Endothelial cell of umbilical vein (primary cell): ENCODE results near the gene ADGRB2. TPM values are rescaled to one million over a fixed set of nuclear protein-coding genes. Genes with fewer than 3 reads are reported as not detected.

Experiments used
- BruUV-seq: library from RNA; stranded (reverse); fragments of 400-500 nt; replicated peaks from 2 replicates; lab custom pipeline; 2021; lab: Mats Ljungman, UMichigan
- CTCF ChIA-PET: fragments of 300-600, 350-600 bp; sonication (Branson Sonifier 250); formaldehyde crosslinking; loops from one replicate; lab custom pipeline; 2021; ENCODE audit warnings: antibody characterized with exemption, inconsistent platforms; lab: Charles Lee
- POLR2A ChIA-PET: fragments of 300-600, 350-600 bp; sonication (Branson Sonifier 250); formaldehyde crosslinking; loops from one replicate; lab custom pipeline; 2021; ENCODE audit warnings: antibody characterized with exemption, inconsistent platforms; lab: Charles Lee
- DNase-seq: peaks from one replicate; pipeline ENCODE4 v3.0.0-alpha.2; 2011; ENCODE audit warnings: low read depth, low spot score
- FAIRE-seq: peaks from 2 replicates; lab custom pipeline; 2011; peaks lifted over from hg19 to GRCh38; lab: Jason Lieb, UNC
- H2AFZ ChIP-seq: 2 replicates; pipeline ENCODE4 v1.6.0; 2012; ENCODE audit warnings: low read depth, low read length, control low read depth, inconsistent platforms
- H3K27ac ChIP-seq: 2 replicates; pipeline ENCODE4 v1.5.1; 2011; ENCODE audit warnings: low read depth, mild to moderate bottlenecking, control low read depth, low read length, moderate library complexity; ENCODE audit not compliant: insufficient read depth
- H3K27me3 ChIP-seq, 2 experiments: 2 replicates each; pipeline versions ENCODE4 v1.6.0 to v1.6.1; 2011; ENCODE audit warnings: low read length in 2 of 2, mixed read lengths in 1 of 2; ENCODE audit not compliant: control insufficient read depth in 2 of 2, insufficient read depth in 2 of 2
- H3K36me3 ChIP-seq, 2 experiments: 2 replicates in 1 of 2; 3 replicates in 1 of 2; pipeline ENCODE4 v1.5.1; 2011; ENCODE audit warnings: low read length in 2 of 2, mild to moderate bottlenecking in 1 of 2, moderate library complexity in 1 of 2; ENCODE audit not compliant: control insufficient read depth in 2 of 2, insufficient read depth in 2 of 2; ENCODE audit errors: extremely low read depth in 1 of 2
- H3K4me1 ChIP-seq: 3 replicates; pipeline ENCODE4 v1.5.1; 2011; ENCODE audit warnings: mild to moderate bottlenecking, low read length; ENCODE audit not compliant: control insufficient read depth, insufficient read depth; ENCODE audit errors: extremely low read depth
- H3K4me2 ChIP-seq: 2 replicates; pipeline ENCODE4 v1.6.1; 2011; ENCODE audit warnings: low read length, control low read depth, mixed read lengths; ENCODE audit not compliant: insufficient read depth
- H3K4me3 ChIP-seq, 3 experiments: fragments of 200-600 bp in 1 of 3; sonication (generic), shearing (Covaris generic) in 1 of 3; replicated peaks in 1 of 3; 2 replicates each; pipeline ENCODE4 v1.5.1; 2011 to 2016; ENCODE audit warnings: control low read depth in 3 of 3, low read length in 3 of 3, mild to moderate bottlenecking in 2 of 3, inconsistent platforms in 1 of 3, low read depth in 1 of 3, moderate library complexity in 1 of 3; ENCODE audit not compliant: insufficient read depth in 1 of 3
- H3K79me2 ChIP-seq: 2 replicates; pipeline ENCODE4 v1.6.0; 2012; ENCODE audit warnings: low read length, inconsistent platforms; ENCODE audit not compliant: control insufficient read depth, insufficient read depth
- H3K9ac ChIP-seq: replicated peaks from 2 replicates; pipeline ENCODE3; 2011; ENCODE audit warnings: low read length, control low read depth; ENCODE audit not compliant: insufficient read depth; ENCODE audit errors: extremely low read depth
- H3K9me1 ChIP-seq: replicated peaks from 3 replicates; pipeline ENCODE4 v1.6.0; 2011; ENCODE audit warnings: mild to moderate bottlenecking, low read length; ENCODE audit not compliant: control insufficient read depth, insufficient read depth; ENCODE audit errors: extremely low read depth
- H3K9me3 ChIP-seq: replicated peaks from 2 replicates; pipeline ENCODE4 v1.5.1; 2012; ENCODE audit warnings: low read length, inconsistent platforms; ENCODE audit not compliant: control insufficient read depth, insufficient read depth
- H4K20me1 ChIP-seq: replicated peaks from 2 replicates; pipeline ENCODE3; 2011; ENCODE audit warnings: mild to moderate bottlenecking, low read length; ENCODE audit not compliant: control insufficient read depth, insufficient read depth; ENCODE audit errors: extremely low read depth
- EZH2 ChIP-seq: IDR thresholded peaks from 2 replicates; pipeline ENCODE4 v1.6.1; 2012; ENCODE audit warnings: borderline replicate concordance, low read depth, mild to moderate bottlenecking, moderate library complexity, low read length, inconsistent platforms; ENCODE audit not compliant: severe bottlenecking
- GATA2 ChIP-seq: IDR thresholded peaks from 2 replicates; pipeline ENCODE4 v1.7.0; 2011; ENCODE audit warnings: low read depth, mild to moderate bottlenecking, moderate library complexity, mixed read lengths, low read length; ENCODE audit not compliant: insufficient read length, insufficient read depth
- POLR2A ChIP-seq: IDR thresholded peaks from 2 replicates; pipeline ENCODE4 v1.6.1; 2012; ENCODE audit warnings: low read depth, mild to moderate bottlenecking, control low read depth, low read length
- dilution Hi-C: fragments of 300-500 bp; cut with MboI; formaldehyde crosslinking; loops from one replicate; pipeline ENCODE4 v1.15.0; 2019; ENCODE audit warnings: low sequenced_read_pairs; ENCODE audit not compliant: extremely low pct_ligation_motif_present
- intact Hi-C: fragments of 100-400 bp; cut with micrococcal nuclease; formaldehyde crosslinking; loops from one replicate; pipeline ENCODE4 v1.10.0; 2022
- polyA plus RNA-seq, 4 experiments: library from polyadenylated mRNA; depleted of rRNA in 3 of 4; stranded (reverse) in 3 of 4; unstranded in 1 of 4; fragments of >200 nt; gene quantifications; 2 replicates each; pipeline versions ENCODE4 v1.2.1 to v1.2.3, GENCODE V29; 2011 to 2012; ENCODE audit warnings: missing spikeins in 1 of 4
- total RNA-seq: library from RNA; stranded (reverse); gene quantifications from 2 replicates; pipeline ENCODE4 v1.2.3, GENCODE V29; 2021
- TF ChIP-seq, protein P1 (sequence below), 2 donors: IDR thresholded peaks; 1 replicate in 1 of 2; 2 replicates in 1 of 2; pipeline ENCODE4 v1.5.1; 2011; ENCODE audit warnings: low read length in 2 of 2, mild to moderate bottlenecking in 2 of 2, moderate library complexity in 2 of 2, control low read depth in 1 of 2, inconsistent platforms in 1 of 2, low read depth in 1 of 2; ENCODE audit not compliant: insufficient read depth in 1 of 2; ENCODE audit errors: extremely low read depth in 1 of 2

ADGRB2 gene
- total and polyA plus RNA-seq, 2 donors (not counting 3 experiments of a cell fraction or from before 2014, with no cell fraction given), result 1.3 to 1.5 TPM

DNA sequence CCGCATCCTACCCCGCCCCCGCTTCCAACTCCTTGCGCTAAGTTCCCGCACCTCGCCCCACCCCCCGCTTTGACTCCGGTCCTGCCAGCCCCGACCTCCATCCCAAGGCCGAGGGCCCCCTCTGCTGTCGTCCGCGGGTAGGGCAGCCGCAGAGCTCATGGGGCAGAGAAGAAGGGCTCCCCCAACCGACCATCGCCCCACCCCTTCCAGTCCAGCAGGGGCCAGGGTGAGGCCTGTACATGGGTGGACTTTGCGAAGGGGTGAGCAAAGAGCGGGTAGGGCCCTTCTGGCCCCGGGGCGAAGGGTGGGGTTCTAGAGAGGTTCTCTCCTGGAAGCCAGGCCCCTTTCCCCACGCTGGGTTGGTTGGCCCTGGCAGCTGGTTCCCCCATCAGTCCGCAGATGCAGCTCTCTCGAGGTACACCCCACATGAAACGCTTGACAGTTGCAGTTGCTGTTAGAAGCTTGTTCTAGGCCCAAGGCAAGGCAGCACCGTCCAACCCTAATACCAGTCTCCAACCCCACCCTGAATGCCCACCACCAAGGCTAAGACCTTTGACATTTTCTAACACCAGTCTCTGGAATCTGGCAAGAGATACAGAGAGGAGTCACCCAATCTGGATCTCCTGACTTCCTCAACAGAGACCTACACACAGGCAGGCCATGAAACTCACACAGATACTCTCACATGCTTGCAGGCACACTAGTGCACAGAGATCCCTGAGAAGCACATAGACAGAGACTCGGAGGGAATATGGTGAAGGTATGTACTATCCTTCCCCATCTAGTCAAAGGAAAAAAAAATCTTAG is 25.3 kb upstream of the ADGRB2 start:
- CTCF ChIA-PET, result interaction anchor here (0.6 to 5.6 kb wide), 57 partner anchors 9 to 604 kb away, joined by 3 to 102 read pairs (median 6); partner anchors contain the start of genes ADGRB2, COL16A1, KHDRBS1 and PEF1
- peaks cover 4% of the 10 kb centered on the region for H3K4me1 ChIP-seq
- H4K20me1 ChIP-seq, result no peaks in the 10 kb centered on the region
- TF ChIP-seq, protein P1, sequence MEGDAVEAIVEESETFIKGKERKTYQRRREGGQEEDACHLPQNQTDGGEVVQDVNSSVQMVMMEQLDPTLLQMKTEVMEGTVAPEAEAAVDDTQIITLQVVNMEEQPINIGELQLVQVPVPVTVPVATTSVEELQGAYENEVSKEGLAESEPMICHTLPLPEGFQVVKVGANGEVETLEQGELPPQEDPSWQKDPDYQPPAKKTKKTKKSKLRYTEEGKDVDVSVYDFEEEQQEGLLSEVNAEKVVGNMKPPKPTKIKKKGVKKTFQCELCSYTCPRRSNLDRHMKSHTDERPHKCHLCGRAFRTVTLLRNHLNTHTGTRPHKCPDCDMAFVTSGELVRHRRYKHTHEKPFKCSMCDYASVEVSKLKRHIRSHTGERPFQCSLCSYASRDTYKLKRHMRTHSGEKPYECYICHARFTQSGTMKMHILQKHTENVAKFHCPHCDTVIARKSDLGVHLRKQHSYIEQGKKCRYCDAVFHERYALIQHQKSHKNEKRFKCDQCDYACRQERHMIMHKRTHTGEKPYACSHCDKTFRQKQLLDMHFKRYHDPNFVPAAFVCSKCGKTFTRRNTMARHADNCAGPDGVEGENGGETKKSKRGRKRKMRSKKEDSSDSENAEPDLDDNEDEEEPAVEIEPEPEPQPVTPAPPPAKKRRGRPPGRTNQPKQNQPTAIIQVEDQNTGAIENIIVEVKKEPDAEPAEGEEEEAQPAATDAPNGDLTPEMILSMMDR (IDR thresholded peaks at IDR 0.05; ENCODE audit: extremely low read depth in 1 of 2, insufficient read depth in 1 of 2, low read depth in 1 of 2, low read length in 2 of 2), result peak; percentile 70 to 93
- TF ChIP-seq EZH2 (no peak), POLR2A (peak; percentile 32), GATA2 (no peak)
- H3K27ac ChIP-seq, result no peak overlapping the region
- POLR2A ChIA-PET, result interaction anchor here (0.7 to 1.2 kb wide), 5 partner anchors 9 to 1338 kb away, joined by 3 to 6 read pairs (median 3); no protein-coding TSS in a partner anchor
- peak overlapping the region; percentile 4 to 78 (median 55) for H3K4me3 ChIP-seq
- FAIRE-seq (peak; percentile 87), DNase-seq (peak; percentile 91)
- H3K79me2 ChIP-seq, result no peaks in the 10 kb centered on the region
- H2AFZ ChIP-seq, result no peak overlapping the region
- H3K9me1 ChIP-seq, result no peaks in the 10 kb centered on the region
- no peaks in the 10 kb centered on the region for H3K27me3 ChIP-seq
- H3K36me3 ChIP-seq, result no peaks in the 10 kb centered on the region
- no peaks in the 10 kb centered on the region for H3K9me3 ChIP-seq
- no peak overlapping the region for H3K9ac ChIP-seq
- dilution Hi-C loops, result no loop called here
- H3K4me2 ChIP-seq, result no peak overlapping the region
- intact Hi-C loops, result loop anchor here (1.0 to 10.0 kb wide), 11 partner anchors 24 to 607 kb away; no protein-coding TSS in a partner anchor
- no TSS peak for BruUV-seq
